Hematopoietic multipotent progenitor cell treated with erythropoietin and hydrocortisone succinate and interleukin-3 and kit ligand, for 4 days (in vitro differentiated cells): ENCODE measurements around the gene CLDN20.

Source experiments
- DNase-seq: peaks from one replicate; pipeline ENCODE4 v3.0.0-alpha.2; 2015

The CLDN20 gene

DNA sequence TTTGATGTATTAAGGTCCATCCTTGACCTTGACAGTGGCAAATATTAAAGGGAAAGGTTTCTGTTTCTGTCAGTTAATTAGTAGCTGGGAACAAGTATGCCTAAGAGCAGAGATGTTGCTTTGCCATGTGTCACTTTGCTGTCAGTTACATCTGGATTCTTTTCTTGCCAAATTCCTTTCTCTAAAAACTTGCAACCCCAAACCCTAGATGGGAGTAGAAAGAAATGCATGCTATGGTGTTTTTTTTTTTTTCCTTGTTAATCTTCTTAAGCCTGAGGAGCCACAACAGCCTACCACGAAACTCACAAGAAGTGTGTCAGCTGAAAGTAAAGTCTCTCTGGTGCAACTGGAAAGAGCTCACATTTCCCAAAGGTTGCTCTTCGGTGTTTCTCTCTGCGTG is 18.0 kb upstream of the CLDN20 start:
- DNase-seq = no peak

DNA sequence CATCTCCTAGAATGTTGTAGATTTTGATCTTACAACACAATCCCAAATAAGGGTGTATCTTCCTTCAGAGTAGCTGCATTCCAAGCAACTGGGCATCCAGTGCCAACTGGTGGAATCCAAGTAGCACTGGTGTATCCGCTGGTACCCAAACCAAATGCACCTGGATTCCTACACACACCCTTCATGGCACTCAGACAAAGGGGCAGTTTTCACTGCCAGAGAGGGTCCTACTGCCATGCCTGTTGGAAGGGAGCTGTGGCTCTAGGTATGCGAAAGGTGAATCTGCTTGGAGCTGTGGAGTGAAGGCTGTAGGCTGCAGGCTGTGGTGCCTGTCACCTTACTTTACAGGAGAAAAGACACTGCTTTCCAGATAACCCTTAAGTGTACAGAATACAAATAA is 17.0 kb upstream of the CLDN20 start:
- no peak for DNase-seq

DNA sequence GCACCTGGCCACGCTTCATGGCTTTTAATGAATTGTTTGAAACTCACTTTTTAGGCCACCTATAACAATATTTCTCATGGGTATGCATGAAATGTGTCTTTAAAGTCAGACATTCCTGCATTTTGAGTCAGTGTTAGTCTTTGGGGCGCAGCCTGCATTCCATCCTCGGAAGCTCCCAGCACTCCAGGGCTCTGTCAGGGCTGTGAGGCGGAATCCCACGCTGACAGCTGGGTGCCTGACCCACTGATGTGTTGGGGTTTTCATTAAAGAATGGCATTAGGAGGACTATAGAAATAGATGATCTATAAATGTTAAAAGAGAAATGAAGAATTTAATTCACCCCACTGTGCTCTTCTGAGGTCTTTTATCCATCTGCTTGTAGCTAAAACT is 16.2 kb upstream of the CLDN20 start:
- no peak for DNase-seq

DNA sequence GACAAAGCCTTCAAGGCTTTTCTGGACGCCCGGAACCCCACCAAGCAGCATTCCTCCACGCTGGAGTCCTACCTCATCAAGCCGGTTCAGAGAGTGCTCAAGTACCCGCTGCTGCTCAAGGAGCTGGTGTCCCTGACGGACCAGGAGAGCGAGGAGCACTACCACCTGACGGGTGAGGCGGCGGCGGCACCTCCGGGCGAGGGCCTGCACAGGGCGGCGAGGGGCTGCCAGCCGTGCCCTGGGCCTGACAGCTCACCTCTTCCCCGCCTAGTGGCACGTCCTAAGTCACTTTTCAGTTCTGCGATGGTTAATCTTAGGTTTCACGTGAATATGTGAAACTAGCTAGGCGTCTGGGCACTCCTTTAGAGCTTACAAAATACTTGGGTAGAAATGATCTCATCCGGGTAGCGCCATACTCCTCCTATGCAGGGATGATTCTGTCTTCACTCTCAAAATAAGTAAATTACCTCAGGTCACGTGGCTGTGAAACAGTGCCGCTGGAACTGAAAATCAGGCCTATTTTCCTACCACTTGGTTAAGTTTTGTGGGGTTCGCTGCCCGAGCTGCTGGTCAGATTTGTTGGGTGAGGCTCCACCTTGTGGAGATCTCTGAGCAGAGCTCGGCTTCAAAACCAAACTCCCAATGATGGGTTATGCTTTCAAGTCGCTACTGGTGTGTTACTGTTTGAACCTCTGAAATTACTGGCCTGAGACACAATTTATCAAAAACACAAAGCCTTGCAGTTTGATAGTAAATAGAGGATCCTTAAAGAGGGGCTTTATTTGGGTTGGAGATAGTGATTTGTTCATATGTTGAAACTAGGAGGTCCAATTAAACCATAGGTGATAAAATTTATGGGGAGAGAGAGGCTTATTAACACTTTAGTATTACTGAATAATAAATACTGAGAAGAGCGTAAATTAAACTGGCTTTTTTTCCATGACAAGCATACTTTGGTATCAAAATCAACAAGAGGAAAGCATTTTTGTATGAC is 15.5 kb upstream of the CLDN20 start:
- peak; percentile 61 for DNase-seq

DNA sequence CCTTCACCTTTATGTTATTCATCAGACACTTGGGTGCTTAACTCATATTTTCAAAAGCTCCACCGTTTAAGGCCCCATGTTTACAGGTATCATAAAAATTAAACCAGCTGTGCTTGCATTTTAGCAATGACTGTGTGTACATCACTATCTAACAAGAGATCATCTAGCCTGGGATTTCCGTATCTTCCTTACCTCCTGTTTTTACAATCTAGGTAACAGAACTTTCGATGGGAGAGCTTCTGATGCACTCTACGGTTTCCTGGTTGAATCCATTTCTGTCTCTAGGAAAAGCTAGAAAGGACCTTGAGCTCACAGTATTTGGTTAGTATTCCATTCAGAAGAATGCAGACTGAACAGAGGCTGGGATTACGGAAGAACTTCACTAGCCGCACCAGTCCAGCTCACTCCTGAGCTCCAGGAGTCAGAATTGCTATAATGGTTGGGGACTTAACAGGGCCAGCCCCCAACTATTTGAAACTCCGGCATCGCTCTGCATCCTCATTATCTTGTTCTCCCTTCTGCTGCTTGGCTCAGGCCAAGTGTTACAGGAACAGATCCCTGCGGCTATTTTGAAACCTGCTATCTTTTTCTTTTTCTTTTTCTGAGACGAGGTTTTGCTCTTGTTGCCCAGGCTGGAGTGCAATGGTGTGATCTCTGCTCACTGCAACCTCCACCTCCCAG is 13.0 kb upstream of the CLDN20 start:
- no peak for DNase-seq

DNA sequence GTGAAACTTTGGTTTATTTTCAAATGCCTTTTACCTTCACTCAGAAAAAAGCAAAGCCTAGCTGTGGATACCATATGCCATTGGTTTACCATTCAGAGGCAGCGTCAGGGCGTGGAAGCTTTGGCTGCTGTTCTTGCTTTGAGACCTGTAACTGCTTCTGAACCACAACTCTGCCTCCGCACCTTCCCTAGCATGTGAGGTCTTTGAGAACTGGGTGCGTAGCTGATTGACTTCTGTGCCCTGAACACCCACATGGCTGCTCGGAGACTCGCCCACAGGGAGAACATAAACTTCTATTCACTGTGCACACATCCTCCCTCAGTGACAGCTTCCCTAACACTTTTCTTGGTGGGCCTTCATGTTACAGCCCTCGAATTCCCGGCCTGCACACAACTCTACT is 11.2 kb upstream of the CLDN20 start:
- no peak for DNase-seq

DNA sequence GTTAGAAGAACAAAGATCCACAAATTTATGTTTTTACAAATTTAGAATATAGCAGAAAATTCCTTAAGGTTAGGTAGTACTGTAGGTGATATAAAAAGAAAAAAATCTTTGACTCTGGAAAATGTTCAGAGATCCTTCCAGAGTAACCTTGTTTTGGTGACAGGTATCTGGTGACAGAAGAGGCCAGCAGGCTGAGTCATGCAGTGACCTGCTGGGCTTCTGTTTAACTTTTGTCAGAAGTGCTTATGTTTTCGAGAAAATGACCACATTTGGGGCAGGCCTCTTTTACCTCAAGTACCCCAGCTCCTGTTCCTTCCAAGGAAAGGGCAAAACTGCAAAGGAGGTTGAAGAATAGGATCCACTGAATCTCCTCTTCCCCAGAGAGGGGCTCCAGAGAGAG is 10.5 kb upstream of the CLDN20 start:
- no peak for DNase-seq

DNA sequence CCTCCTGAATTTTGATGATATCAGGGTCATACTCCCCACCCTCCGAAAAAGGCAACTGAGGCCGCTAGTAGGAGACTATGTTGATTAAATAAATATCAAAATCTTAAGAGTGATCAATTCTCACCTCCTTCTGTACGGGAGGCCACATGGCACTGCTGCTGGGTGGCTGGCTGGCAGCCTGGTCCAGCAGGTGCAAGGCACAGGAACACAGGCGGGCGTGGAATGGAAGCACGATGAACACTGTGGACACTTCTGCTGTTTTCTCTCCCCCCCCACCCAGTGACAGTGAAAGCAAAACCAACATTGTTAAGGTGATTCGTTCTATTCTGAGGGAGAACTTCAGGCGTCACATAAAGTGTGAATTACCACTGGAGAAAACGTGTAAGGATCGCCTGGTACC is 9.7 kb upstream of the CLDN20 start:
- no peak for DNase-seq

DNA sequence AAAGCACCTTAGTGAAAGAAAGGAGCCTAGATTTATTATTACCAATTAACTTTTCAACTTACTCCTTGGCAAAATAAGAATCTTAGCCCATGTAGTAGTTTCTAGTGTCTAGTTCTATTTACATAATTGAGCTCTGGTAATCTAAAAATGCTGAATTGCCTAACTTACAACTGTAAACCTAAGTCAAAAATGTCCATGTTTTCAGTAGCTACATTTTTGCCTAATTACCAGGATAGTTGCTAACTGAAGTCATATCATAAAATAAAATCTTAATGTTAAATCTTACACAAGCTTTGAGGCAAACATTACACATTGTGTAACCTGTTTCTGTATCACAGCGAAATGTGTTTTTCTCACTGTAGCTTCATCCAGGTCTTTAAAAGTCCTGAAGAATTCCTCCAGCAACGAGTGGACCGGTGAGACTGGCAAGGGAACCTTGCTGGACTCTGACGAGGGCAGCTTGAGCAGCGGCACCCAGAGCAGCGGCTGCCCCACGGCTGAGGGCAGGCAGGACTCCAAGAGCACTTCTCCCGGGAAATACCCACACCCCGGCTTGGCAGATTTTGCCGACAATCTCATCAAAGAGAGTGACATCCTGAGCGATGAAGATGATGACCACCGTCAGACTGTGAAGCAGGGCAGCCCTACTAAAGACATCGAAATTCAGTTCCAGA is 7.6 kb upstream of the CLDN20 start:
- no peak for DNase-seq

DNA sequence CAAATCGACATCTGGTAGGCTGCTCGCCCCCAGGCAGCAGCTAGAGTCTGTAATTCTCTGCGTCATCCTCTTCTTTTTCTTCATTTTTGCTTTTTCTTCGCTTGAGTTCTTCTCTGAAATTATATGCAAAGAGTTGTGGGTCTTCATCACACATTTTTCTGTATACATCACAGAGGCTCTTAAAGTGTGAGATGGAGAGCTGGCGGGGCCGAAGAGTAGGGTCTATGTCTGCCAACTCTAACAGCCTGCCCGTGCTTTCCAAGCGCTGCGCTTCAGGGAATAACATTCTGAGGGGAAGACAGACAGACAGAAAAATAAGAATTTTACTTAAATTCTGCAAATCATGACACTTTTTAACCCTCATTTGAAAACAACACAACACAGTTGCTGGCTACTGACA is 6.0 kb upstream of the CLDN20 start:
- DNase-seq = no peak

DNA sequence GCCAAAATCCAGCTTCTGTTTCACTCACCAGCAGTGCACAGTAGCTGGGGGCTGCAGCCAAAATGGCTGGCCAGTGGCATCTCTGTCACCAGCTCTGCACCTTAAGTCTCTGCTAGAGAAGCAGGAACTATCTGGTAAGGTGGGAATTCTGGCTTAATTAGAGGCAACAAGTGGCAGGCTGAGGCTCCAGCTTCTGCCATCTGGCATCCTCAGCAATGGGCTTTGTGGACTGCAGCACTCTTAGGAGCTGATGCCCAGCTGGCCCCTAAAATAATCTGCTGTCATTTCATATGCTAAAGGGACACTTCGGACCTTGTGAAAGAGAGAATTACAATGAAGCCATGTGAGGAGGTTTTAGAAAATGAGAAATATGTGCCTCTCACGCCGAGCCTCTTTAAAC is 4.6 kb upstream of the CLDN20 start:
- DNase-seq = no peak

DNA sequence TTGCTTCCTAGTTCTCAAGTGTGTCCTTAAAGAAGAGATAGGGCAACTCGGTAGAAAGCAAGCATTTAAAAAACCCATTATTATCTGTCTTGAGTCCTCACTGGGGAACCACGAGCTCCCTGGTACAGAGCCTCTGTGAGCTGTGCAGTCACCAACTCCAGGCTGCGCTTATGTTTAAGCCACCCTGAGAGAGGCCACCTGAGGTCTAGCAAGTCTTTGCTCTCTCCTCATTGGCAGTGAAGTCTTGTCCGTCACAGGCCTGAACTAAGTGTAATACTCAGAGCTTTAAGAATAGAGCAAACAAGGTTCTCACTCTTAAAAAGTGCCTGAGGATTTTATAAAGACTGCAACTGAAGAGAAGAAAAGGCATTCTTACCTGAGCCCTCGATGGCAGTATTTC is 3.9 kb upstream of the CLDN20 start:
- DNase-seq = no peak

DNA sequence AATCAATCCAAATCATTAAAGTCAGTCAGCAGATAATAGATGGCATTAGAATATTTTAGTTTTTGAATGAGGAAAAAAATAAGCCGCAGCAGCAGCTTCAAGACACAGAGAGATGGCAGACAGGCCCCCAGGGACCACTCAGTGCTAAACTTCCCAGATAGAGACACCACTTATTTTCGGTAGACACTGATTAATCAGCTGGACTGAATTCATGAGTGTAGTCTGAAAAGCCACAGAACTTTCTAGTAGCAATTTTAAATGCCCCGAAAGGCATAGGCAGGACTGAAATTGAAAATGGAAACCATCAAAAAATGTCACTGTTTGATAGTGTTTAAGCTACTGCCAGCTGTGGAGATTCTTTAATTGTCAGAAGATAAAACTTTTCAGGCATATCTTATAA is 3.1 kb upstream of the CLDN20 start:
- no peak for DNase-seq

DNA sequence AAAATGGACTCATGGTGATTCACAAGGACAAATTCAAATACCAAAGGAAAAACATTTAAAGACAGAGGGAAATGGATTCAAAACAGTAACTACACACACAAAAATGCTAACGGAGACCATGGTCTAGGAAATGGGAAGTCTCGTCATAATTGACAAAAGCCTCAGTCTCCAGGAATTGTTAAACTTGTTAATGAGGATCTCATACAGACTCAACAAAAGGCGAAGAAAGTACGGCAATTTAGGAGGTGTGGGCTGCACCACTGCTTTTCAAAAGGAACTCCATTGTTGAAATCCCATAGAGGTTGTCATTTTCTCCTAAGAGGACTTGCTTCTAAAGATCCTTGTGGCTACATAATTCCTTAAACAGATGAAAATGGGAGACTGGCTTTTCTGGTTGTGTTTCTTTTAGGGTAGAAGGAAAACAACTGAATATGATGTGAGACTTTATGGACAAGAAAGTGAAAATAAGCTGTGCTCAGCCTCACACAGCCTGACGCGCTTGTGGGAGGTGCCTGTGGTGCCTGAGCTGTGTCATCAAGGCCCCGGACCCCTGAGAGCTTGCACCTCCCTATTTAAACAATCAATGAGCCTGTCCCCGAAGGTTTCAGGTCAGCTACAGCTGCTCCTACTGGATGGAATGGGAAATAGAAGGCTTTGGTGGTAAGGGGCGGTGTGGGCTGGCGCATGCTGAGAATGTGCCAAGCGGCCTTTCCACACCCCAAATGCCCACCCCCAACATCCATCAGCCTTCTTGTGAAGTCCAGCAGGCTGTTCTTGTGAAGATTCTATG is 2.5 kb upstream of the CLDN20 start:
- DNase-seq = no peak

DNA sequence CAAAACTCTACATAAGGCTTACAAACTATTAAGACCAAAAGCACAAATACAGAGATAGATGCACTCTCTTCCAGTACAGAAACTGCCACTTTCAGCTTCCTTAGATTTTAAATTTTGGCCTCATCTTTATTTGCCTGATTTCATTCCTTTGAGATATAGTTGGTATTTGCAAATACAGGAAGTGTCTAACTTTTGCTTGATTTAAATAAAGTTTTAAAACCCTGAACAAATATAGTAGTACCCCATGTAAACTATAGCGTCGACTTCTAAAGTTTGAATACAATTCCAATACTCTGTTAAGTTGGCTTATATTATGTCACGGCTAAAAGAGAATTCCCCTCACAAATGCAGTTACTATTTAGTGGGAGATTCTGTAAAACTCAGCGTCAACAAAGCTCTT is 1.2 kb upstream of the CLDN20 start:
- no peak for DNase-seq

DNA sequence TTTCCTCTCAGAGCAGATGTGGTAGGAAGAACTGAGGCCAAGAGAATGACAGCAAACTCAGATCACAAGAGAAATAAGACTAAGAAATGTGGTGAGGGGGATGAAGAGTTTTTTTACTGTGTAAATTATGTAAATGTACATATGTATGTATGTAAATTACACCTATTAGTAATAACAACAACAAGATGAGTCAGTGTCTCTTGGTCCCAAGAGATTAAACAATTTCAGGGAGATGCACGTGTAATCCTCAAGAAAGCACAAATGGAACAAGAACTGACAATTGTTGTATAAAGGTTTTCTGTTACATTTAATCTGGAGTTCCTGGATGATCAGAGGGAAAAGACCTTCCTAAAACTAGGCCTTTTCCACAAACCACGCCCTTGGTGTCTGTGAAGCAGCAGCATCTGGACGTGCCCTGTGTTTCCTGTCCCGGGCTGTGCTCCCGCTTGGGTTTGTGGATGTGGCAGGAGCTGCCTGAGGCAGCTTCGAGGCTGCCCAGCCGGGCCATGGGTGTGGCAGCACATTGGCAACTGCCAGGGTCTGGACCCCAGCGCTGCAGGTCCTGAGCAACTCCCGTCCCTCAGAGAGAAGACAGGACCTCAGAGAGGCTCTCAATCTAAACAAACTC is 994 bp downstream of the CLDN20 start:
- no peak for DNase-seq

DNA sequence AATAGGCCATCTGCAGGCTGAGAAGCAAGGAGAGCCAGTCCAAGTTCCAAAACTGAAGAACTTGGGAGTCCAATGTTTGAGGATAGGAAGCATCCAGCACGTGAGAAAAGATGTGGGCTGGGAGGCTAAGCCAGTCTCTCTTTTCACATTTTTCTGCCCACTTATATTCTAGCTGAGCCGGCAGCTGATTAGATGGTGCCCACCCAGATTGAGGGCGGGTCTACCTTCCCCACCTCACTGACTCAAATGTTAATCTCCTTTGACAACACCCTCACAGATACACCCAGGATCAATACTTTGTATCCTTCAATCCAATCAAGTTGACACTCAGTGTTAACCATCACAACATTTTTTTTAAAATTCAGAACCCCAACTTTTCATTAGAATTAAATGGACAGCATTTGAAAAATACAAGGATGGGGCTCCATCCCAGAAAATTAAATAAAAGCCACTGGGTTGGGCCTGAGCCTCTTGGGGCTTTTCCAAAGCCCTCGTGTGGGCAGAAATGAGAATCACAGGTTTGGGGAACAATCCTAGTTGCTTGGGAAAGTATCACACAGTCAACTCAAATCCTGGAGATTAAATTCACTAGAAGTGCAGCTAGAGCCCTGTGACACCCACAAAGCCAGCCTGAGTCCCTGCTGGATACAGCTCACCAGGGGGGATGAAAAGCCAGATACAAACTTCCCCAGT is 2.2 kb downstream of the CLDN20 start:
- DNase-seq = no peak

DNA sequence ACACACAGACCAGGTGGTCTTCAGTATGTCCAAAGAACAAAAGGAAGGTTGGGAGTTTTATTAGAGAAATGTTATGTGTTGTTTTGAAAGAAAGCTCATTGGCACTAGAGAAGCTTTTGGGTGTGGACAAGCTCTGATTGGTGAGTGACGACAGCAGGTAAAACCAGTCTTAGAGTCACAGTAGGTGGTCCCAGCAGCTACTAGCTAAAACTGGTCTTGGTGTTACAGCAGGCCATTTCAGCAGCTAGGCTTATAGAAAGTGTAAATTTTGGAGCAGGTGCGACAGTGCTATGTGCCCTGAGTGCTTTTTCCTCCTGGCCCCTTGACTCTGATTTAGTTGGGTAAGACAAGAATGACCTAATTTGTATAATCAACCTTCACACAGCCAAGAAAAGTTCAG is 3.6 kb downstream of the CLDN20 start:
- no peak for DNase-seq

DNA sequence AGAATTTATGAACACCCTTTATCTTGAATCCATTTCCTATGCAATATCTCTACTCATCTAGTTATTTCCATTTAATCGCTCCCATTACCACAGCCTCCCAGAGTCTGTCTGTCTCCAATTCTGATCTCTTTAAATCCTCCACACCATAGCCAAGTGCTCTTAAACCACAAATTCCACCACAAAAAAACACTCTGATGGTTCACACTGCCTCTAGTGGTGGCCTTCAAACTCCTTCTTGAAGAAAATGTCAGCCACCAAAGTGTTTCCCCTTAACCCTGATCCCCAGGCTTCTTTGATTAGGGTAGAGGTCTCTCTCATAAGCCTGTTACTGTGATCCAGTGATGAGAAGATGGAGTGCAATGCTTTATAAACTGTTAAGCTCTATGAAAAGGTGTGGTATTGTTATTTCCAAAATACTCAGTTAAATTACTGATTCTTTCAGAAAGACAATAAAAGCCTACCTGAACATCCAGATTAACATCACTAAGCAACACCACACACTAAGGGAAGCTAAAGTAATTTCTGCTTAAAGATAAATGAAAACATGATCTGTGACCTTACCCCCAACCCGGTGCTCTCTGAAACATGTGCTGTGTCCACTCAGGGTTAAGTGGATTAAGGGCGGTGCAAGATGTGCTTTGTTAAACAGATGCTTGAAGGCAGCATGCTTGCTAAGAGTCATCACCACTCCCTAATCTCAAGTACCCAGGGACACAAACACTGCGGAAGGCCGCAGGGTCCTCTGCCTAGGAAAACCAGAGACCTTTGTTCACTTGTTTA is 4.5 kb downstream of the CLDN20 start:
- peak; percentile 80 for DNase-seq

DNA sequence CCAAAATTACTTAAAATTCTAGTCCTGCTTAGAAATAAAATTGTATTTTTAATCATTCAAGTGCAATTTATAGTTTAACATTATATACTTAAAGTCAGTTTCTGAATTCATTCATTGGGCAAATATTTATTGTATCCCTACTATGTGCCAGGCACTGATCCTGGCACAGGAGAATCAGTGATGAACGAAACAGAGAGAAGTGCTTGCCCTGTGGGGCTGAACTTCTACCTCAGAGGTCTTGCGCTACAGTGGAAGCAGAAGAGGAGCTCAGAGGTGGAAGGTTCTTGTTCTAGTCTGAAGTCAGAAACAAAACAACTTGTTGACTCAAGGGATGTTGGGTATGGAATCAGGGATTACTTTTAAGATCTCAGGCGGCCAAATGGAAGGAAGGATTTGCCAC is 6.0 kb downstream of the CLDN20 start:
- DNase-seq = no peak

DNA sequence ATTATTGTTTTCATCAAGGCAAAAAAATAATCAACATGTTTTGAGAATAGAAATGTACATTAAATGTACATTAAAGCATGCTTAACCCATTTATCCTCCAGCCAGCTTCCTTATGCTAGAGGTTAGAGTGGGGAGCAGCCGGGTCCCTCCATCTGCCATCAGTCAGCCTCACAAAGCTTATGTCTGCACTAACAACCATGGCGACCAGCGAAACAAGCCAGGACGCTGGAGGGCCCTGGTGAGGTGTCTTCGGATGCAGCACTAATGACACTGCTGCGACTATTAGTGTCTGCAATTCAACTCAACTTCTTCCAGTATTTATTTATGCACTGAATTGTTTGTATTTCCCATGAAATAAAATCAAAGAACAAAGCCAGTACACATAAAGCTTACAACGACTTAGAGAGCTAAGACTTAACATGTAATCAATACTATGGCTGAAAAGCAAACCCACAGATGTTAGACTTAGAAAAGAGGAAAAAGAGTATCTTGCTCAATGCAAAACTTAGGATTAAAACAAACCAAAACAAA is 6.8 kb downstream of the CLDN20 start:
- no peak for DNase-seq
